Mesenteric fat pad (tissue), 1 donor: ENCODE results near the gene TBC1D2. TPM values are rescaled to one million over a fixed set of nuclear protein-coding genes. Genes with fewer than 3 reads are reported as not detected.

Experiments used
- DNase-seq: peaks from one replicate; pipeline ENCODE4 v3.0.0-alpha.2; 2020; ENCODE audit warnings: low spot score
- total RNA-seq: library from RNA; stranded (reverse); fragmentation: NEBNext Ultra II Directional; extraction: Animal tissue kit (Norgen Biotek cat#: 25700); gene quantifications from one replicate; pipeline ENCODE4 v1.2.1, GENCODE V29; 2021
- donor health status: DM: yes; HTN: yes; CAD: no.

TBC1D2 gene
- total RNA-seq, 1 donor from 2014 or later: 12.0 TPM

DNA sequence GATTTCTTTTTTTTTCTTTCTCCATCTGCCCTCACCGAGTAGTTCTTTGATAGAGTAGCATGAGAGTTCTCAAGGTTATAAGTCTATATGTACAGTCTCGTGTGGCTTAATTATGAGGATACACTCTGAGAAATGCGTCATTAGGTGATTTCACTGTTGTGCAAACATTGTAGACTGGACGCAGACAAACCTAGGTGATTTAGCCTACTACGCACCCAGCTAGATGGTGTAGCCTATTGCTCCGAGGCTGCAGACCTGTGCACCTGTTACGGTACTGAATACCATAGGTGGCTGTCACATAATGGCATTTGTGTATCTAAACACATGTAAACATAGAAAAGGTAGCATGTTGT is 36.1 kb downstream of the TBC1D2 start:
- no peak for DNase-seq

DNA sequence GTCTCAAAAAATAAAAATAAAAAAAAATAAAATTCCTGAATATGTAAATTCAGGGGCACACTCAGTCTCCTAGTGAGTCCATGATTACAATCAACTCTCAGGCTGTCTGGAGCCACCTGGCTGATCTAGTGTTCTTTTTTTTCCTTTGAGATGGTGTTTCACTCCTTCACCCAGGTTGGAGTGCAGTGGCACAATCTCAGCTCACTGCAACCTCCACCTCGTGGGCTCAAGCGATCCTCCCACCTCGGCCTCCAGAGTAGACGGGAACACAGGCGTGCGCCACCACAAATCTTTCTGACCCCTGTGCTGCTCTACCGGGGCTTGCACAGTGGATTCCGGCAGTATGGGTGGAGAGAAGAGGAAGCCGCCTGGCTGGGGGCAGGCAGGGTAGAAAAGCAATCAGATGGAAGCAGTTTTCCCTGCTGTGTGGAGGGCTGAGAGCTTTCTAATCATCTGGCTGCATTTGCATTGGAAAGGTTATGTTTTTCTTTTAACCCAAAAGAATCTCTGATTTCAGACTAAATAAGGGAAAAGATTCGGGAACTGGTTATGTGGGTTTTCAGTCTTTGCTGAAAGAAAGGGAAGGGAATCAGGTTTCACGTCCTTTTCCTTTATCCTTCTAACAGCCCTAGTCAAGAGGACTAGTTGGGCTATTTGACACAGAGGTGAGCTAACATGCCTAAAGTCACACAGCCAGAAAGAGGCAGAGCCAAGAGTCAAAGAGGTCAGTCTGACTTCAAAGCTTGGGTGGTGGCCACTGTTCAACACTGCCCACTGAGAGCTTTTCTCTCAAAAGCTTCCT is 36.7 kb downstream of the TBC1D2 start:
- DNase-seq: no peak

DNA sequence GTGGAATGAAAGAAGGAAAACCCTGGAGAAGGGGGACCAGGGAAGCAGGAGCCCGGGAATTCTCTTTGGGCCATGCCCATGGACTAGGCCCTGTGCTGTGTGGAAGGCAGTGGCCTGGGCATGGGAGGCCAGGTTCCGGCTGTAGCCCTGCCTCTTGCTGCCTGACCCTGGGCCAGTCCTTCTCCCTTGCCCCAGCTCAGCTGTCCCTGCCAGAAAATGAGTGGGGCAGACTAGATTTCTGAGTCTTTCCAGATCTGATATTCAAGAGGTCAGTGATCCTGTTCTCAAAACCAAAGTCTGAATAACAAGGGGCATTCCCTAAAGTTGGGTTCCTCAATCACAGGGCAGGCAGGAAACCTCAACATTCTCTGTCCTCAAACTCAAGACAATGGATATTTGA is 38.2 kb downstream of the TBC1D2 start:
- no peak for DNase-seq

DNA sequence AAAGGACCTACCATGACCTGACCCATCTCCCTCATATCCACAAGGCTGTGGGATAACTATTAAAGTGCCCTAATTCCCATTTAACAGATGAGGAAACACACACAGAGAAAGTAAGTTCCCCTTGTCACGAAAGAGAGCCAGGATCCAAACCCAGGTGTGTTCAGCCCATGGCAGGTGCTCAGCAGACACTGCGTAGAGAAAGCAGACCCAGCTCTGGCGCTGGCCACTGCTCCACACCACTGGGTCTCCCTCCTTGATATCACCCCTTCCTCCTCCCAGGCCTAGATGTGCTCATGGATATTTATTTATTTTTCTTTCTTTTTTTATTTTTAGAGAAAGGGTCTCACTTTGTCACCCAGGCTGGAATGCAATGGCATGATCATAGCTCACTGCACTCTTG is 39.1 kb downstream of the TBC1D2 start:
- DNase-seq: no peak

DNA sequence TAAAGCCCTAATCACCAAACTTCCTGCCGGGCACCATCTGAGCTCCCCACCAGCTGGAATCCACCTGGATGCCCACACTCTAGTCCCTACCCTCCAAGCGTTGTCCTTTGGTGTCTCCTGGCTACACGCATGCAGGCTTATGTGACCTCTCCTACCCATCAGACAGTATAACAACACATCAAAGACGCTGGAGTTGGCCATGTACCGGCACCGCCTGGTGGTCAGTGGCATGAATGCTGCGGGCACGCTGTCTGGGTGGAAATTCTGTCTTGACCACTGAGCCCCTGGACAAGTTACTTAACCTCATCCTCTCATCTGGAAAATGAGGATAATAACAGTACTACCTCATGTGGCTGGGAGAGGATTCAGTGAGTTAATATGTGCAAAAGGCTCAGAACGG is 39.6 kb downstream of the TBC1D2 start:
- DNase-seq: no peak

DNA sequence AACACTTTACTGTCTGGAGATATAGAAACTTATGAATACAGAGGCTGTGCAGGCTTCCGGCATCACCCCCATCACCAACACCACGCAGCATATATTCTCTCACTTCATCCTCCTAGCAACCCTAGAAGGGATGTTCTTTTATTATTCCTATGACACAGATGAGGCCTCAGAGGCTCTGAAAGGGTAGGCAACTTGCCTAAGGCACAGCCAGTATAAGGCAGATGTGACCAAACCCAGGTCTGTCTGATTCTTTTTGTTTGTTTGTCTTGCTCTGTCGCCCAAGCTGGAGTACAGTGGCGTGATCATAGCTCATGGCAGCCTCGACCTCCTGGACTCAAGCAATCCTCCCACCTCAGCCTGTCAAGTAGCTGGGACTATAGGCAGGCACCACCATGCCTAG is 40.2 kb downstream of the TBC1D2 start:
- no peak for DNase-seq

DNA sequence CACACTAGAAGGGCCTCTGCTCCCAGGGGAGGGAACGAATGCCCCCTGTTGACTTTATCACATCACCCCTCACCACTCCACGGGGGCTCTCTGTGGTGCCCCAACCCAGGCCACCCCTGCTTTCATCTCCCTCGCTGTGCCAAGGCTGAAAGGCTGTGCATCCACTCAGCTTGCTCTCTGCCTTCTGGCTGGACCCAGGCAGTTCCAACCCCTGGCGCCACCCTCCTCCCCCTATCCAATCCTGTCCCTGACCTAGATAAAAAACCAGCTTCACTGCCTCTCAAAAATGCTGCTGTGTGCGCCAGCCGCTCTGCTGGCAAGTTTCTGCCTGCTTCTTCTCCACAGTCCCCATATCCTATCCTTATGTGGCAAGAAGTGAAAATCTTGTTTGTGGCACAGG is 40.6 kb downstream of the TBC1D2 start:
- no peak for DNase-seq

DNA sequence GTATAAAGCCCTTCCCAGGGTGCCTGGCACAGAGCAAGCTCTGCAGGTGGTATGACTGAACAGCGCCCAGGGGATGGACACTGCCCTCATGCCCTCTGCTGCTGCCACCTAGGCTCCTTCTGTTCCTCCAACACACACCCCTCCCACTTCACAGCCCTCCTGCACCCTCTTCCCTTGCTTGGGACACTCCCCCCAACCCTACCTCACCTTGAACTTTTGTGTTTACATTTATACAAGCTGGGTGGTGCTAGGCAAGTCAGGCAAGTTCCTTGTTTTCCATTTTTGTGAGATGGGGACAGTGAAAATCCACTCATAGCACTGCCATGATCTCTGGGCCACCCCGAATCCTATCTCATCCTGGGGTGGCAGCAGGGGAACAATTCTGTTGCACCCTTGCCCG is 44.2 kb downstream of the TBC1D2 start:
- no peak for DNase-seq

DNA sequence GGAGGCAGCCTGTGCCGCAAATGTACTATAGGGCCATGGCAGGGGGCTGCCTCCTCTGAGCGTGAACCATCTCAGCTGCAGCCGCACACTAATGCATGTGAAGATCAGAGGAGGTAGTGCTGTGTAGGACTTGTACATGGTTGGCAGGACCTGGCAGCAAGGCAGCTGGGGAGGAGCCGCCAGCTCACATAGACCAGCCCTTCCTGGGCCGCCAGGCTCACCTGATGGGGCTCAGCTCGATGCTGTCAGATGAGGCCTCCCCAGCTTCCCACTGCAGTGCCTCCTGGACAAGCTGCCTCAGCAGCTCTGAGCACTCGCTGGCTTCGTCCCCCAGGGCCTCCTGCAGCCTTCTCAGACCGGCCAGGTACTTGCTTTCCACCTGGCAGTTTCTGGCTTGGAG is 45.0 kb downstream of the TBC1D2 start:
- DNase-seq: no peak

DNA sequence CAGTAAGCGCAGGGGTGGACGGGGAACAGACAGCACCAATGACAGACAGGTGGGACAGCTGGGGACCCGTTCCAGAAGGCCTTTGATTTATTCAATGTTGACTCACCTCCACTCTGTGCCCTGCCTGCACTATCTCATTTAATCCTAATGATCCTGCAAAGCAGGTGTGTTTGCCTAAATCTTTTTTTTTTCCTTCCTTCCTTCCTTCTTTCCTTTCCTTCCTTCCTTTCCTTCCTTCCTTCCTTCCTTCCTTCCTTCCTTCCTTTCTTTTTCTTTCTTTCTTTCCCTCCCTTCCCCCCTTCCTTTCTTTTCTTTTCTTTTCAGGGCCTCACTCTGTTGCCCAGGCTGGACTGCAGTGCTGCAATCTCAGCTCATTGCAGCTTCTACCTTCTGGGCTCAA is 45.9 kb downstream of the TBC1D2 start:
- no peak for DNase-seq

DNA sequence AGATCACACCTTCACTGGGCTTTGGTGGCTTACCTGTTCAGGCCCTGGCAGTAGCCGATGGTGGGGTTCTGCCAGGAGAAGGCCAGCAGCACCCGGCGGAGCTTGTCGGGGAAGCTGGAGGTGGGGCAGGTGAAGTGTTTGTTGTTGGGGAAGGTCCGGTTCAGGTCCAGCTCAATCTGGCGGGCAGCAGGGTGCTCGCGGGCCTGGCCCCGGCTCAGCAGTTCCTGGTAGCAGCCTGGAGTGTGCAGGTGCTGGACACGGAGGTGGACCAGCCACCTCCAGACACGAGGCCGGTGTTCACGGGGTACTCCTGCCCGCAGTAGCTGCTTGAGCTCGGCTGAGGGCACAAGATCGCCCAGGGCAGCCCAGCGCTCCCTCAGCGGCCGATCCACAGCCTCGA is 46.8 kb downstream of the TBC1D2 start:
- no peak for DNase-seq

DNA sequence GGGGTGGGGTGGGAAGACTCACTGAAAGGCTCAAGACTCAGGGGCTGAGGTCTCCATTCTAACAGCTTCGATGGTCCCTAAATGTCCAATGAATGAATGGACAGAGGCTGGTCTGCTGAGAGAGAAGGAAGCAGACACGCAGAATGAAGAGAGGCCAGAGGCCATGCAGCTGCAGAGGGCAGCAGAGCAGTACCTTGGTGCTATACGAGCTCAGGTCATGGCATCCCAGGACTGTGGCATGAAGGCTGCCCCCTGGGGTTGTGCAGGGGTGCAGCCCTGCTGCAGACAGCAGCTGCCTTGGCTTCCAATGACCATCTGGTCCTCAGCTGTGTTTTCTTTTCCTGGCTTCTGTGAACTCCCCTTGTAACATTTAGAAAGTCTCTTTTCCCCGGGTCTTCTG is 47.8 kb downstream of the TBC1D2 start:
- no peak for DNase-seq

DNA sequence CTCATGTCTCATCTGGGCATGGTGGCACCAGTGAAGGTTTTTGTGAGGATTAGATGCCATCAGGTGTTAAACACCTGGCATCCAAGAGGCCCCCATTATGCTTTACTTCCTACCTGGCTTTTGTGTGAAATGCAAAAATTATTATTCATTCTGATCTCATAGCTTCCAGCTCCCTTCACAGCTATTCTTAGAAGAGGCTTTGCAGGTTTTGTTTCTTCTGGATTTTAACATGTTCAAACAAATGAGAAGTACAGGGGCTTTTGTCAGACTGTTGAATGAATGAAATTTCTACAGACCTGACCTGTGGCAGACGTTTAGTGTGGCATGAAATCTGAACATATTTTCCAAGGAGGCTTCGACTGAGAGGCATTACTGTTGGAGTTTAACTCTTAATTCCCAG is 48.7 kb downstream of the TBC1D2 start:
- DNase-seq: no peak

DNA sequence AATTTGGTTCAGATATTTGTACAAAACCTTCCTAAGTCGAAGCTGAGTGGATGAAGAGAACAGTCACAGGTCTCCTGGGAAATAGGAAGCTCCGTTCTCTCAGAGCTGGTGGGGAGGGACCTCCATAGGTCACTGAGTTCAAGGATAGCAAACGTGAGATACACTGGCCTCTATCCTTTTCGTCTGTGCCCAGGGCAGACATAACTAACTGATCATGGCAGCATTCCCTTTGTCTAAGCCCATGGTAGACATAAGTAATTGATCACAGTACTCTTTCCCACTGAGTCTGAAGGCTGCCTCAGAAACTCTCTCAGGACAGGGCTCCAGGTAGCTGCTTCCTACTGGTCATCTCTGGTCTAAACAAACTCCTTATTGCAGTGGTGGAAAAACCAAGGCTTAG is 50.8 kb downstream of the TBC1D2 start:
- no peak for DNase-seq

DNA sequence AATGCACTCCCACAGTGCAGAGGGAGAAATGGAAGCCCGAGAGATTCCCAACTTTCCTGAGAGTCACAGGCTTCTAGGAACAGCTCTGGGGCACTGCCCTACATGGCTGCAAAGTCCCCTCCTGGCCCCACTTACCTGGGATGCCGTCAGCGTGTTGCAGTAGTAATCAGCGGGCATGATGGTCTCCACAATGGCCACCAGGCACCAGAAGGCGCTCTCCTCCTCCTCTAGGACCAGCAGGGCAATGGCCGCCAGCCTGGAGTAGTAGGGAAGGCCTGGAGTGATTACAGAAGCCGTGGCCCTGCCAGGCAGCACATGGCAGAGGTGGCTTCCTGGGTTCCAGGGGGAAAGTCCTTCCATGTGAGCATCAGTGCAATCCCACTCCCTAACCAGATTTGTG is 52.3 kb downstream of the TBC1D2 start:
- no peak for DNase-seq

DNA sequence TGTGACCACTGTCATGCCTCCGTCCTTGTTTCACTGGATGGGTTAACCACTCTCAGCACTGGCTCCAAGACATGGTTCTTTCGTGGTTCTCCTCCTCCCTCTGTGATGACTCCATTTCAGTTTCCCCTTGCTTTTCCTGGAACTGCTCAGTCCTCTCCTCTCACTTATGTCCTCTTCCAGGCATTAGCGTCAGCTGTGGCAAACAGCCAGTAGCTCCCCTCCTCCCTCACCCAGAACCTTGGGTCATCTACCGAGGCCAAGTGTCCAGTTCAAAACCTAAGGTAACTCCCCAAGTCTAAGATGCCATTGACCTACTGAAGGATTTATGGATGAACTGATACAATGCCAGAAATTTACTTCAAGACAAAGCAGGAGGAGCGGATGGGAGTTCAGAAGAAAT is 53.2 kb downstream of the TBC1D2 start:
- no peak for DNase-seq

DNA sequence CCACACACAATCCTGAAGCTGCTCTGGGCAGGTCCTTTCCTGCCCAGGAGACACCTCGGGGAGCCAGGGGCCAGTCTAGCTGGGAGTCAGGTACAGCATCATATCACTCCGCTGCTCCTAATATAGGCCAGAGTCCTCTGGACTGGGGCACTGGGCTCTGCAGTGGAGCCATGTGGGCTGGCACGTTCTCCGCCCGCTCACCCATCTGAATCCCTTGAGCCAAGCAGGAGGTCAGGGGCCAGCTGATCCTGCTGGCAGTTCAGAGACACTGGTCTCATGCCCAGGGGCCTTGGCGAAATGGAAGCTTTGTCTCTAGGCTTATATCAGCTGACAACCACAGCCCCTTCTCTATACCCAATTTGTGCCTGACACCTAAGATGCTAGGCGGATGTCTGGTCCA is 53.7 kb downstream of the TBC1D2 start:
- no peak for DNase-seq

DNA sequence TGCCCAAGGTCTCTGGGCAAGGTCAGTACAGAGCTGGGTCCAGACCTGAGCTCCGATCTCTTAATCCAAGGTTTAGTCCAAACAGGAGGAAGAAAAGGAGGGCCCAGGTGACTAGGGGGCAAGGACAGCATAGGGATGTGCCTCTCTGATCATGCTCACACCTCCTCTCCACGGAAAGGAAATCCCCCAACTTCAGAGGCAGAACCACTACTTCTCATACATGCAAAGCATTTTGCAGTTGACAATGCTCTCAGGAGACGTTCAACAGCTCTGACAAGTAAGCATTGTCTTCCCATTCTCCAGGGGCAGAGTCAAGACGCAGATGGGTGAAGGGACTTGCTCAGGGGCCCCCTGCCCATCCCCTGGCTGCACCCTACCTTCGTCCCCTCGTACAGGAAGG is 54.3 kb downstream of the TBC1D2 start:
- no peak for DNase-seq

DNA sequence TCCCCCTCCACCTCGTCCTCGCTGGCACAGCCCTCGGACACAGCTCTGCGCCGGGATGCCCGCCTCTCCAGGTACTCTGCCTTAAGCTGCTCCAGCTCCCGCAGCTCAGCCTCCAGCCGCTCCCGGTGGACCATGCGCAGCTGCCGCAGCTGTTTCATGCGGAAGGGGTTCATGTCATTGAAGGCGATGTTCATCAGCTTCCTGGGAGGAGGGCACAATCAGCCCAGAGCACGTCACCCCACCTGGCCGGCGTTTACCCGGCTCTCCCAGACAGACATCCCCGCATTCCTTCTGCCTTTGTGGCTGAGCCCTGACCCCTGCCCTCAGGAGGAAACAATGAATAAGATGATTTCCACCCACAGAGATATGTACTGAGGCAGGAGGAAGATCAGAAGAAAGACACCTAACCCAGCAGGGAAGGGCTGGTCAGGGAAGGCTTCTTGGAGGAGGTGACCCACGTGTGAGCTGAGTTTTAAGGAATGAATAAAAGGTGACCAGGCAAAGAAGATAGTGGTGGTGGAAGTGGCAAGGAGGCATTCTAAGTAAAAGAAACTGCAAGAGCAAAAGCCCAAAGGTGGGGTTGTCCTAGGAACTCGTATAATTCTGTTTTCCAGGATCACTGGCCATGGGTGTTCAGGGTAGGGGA is 55.9 kb downstream of the TBC1D2 start:
- DNase-seq: no peak

DNA sequence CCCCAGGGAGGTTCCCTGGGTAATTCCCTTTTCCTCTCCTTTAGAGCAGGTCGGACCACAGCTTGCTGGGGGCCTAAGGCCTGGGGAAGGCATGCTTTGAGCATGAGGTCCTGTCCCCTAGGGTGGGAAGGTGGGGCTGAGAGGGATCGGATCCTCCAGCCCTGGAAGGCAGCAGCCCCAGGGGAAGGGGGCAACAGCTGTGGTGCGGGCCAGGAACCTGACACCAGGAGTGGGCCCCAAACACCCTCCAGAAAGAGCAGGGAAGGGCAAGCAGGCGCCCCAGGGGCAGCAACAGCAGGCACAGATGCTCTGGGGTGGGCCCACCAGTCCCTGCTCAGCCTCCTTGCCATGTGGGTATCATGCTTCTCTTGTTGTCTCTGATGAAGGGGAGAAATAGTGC is 59.8 kb downstream of the TBC1D2 start:
- DNase-seq: no peak

DNA sequence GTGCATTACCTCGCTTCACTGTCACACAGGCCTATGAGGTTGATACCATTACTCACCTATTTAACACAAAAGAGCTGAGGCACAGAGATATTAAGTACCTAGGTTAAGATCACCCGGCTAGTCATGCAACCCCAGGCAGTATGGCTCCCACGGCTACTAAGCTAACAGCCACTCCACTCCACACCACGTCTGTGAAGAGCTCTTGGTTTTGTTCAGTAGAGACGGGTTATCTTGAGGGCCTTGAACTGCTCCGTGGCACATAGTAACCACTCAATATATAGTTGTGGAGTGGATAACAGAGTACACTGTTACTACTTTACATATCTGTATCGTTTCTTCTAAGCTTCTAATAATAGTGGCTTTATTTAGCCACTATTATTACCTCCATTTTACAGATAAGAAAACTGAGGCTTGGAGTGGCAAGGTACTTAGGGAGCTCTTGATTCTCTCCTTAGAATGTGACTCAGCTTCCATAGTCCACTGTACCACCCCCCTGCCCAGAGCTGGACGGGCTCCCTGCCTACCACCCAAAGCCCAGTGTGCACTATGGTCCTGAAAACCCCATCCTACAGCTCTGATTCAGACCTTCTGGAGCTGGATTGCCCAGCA is 62.0 kb downstream of the TBC1D2 start:
- no peak for DNase-seq

DNA sequence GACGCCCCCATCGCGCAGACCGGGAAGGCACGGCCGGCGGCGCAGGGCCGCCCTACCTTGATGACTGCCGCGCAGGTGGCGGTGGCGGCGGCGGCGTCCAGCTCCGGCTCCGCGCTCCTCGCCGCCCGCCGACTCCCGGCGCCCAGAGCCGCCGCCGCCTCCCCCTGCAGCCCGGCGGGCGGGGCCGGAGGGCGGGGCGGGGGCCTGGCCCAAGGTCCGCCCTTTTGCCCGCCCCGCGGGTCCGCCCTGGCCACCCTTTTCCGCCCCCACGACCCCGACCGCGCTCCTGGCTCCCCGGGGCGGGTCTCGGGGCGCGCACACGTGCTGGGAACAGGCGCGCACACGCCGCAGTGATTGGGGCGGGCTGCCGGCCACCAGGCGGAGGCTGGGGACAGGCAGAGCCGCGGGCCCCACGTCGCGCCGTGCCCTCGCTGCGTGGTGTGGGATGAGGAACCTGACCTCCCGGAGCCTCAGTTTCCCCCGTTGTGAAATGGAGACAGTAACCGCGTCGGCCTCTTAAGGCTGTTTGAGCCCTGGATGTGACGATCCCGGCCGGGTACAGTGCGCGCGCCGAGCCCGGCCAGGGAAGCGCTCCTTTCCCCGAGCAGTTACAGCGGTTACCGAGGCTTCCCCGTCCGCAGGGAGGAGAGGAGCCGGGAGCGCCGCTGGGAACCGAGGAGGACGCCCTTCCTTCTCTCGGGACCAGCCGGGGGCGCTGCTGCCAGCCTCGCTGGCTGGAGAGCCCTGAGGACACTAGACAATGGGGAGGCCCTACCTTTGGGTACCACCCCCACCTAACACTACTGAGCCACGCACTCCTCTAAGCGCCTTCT is 62.7 kb downstream of the TBC1D2 start, which contains the start of gene CORO2A:
Gene CORO2A (minus strand): TSS at position 135 of the 833 bp plus-strand sequence. CDS start 34,977 bp downstream, outside the sequence.
- DNase-seq: peak; percentile 92
